Stimulated activated CD4-positive, alpha-beta T cell treated with anti-CD3 and anti-CD28 coated beads, Interleukin-12 subunit alpha, Interleukin-12 subunit beta, amount 100 ng/mL, for 48 hours (primary cell): Measurements from ENCODE around the gene TP63.

Experiments
- DNase-seq, 3 donors: peaks; one replicate each; pipeline ENCODE4 v3.0.0-alpha.2; 2020; ENCODE audit warnings: low read depth in 2 of 3, low spot score in 1 of 3

The TP63 gene

DNA sequence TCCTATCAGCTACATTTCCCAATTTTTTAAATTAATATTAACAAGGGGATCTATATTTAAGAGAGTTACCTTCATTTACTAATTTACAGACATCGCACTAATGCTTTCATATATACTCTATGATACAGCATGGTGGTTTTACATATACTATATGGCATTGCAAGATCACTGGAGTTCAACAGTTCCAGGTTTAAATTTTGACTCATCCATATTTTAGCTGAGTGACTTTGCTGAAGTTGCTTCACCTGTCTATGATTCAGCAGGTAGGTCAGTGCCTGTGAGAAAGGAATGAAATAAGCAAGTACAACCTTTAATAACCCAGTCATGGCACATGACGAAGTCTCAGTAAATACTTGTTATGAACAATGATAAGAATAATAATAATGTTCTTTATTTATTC, 278.4 kb downstream of the TP63 start:
- DNase-seq = no peak

GRCh38 chr3:189911001-189911400, 279.8 kb downstream of the TP63 start:
- DNase-seq = no peak

DNA sequence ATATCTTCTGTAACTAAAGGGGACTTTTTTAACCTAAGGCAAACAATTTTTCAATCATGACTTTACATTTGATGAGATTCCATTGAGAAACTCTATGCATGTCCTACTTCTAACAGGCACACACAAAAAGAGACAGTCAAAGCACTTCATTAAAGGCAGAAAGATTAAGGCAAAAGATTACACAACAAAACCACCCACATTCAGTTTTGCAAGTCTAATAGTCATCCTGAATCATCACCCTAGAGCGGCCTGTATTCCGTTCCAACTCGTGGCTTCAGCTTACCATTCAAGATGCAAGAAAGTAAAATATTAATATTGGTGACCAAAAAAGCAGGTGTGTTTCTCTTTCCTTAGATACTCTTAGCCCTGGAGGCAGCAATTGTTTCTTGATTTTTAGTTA, 283.6 kb downstream of the TP63 start:
- DNase-seq = peak in 1 of 3 donors; percentile 4

DNA sequence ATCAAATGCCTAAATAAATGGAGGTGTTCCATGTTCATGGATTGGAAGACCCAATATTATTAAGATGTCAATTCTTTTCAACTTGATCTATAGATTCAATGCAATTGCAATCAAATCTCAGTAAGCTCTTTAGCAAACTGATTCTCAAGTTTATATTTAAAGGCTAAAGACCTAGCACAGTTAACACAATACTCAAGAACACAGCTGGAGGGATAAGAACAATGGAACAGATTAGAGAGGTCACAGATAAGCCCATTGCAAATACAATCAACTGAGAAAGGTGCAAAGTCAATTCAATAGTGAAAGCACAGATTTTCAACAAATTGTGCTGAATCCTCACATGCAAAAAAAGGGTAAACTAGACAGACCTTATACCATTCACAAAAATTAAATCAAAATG, 290.6 kb downstream of the TP63 start:
- no peak for DNase-seq

DNA sequence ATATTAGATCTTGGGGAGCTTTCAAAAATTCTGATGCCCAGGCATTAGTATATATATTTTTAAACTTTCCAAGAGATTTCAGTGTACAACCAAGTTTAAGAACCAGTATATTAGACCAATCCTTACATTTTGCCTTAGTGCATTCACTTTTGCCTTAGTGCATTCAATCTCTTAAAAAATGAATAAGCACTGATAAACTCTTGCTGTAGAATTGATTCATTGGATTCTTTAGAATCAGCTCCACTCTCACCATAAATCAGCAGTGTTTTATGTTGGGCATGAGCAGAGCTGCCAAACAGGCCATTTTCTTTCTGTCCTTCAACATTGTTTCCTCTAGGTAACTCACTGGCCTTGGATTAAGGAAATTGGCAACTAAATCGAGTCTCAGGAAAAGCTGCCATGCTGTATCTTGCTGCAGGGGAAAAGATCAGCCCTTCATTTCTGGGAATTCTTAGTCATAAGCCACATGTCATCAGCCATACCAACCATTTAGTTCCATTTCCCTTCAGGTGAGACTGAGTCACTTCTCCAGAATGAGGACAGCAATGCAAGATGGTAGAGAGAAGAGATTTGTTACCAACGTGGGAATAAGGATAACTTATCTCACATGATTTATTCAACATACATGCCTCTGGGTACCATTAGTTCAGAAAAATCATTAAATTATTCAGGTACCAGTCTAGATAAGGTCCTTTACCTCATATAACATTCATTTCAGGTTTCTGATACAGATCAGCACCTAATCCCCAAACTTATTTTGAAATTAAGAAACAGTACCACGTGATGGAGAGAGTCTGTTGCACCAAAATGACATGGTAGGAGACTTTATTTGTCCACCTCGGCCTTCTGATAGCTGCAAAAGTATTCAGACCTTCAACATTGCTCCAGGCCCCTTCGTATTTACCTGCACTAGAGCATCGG, 297.0 kb downstream of the TP63 start:
- no peak for DNase-seq

GRCh38 chr3:189936201-189936945, 305.2 kb downstream of the TP63 start:
- no peak for DNase-seq

DNA sequence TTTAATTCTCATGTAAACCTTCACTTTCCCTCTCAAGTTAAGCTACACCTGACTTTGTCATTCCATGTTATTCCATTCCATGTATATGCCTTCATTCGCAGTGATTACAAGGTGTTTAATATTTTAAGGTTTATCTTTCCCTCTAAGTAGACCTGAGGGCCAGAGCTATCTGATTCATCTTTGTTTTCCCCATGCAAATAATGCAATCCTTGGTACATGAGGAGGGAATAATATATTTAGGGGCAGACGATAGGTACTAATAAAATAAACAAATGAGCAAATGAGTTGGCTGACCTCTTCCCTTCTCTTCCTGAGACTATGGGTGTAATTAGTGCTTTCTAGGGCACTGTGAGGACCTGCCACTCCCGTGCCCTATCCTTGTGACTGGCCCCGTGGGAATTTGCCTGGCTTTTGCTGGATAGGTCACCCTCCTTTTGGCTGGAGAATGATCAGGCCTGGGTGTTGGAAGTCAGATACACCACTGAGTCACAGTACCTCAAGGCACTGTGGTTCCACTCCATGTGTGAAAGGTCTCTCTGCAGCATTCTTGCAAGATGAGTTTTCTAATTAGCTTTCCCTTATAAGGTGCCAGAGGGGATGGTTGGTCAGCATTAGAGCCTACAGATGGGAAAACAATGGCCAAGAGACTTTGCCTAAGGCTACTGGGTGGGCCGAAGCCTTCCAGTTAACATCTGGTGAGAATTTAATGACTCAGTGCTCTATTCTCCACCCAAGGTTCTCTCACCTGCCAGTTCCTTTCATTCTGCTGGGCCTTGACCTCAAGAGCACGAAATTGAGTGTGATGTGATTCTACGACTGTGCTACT, 306.3 kb downstream of the TP63 start:
- no peak for DNase-seq

- DNase-seq = no peak
These were observed 309.9 kb downstream of the TP63 start for GRCh38 chr3:189941125-189941524.

DNA sequence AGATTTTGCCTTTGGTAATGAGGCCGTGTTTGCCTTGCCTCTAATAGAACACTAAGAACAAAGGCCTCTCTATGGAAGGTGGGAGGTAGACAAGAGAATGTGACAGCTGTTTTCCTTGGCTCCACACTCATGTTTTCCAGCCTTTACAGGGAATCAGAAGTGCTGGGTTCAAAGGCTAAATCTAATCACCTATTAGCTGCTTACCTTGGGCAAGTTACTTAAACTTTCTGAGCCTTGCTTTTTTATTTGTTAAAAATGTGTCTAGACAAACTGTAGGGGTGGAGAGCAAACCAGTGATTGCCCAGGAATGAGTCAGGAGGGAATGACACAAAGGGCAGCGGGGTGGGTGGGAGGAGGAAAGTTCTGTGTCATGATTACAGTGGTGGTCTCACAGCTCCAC, 310.5 kb downstream of the TP63 start:
- no peak for DNase-seq

- DNase-seq = no peak
These were observed 311.8 kb downstream of the TP63 start for GRCh38 chr3:189942948-189943347.

DNA sequence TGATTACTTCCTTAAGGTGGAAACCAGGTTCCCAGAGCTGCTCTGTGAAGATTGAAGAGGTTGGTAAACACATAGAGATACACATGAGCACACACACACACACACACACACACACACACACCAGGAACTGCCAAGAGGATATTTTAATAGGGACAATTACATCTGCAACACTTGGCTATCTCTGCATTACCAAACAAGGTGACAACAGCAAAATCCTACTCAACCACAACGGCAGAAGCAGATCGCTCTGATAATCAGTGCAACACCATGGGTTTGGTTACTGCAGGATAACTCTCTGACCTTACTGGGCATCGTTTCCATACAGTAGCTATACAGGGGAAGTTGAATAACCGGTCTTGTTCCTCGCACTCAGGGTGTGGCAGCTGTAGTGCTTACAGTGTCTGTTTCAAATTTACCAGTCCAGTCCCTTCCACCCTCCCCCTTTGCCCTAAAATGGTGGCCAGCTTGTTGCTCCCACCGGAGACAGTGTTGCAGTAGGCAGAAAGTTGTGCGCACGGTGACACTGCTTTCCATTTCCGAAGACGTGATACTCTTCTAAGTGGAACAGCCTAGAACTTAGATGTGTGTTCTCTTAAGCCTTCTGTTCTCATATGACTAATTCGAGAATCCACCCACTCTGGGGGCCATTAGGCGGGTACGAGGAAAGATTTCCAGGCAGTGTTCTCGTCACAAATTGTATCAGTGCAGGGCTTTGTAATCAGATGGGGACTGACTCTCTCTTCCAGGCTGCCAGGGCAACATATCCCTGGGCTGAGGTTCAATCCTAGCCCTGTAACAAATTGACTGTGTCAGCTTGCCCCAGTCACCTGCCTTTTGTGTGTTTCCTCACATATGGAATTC, 313.3 kb downstream of the TP63 start:
- peak in 1 of 3 donors; percentile 24 for DNase-seq

DNA sequence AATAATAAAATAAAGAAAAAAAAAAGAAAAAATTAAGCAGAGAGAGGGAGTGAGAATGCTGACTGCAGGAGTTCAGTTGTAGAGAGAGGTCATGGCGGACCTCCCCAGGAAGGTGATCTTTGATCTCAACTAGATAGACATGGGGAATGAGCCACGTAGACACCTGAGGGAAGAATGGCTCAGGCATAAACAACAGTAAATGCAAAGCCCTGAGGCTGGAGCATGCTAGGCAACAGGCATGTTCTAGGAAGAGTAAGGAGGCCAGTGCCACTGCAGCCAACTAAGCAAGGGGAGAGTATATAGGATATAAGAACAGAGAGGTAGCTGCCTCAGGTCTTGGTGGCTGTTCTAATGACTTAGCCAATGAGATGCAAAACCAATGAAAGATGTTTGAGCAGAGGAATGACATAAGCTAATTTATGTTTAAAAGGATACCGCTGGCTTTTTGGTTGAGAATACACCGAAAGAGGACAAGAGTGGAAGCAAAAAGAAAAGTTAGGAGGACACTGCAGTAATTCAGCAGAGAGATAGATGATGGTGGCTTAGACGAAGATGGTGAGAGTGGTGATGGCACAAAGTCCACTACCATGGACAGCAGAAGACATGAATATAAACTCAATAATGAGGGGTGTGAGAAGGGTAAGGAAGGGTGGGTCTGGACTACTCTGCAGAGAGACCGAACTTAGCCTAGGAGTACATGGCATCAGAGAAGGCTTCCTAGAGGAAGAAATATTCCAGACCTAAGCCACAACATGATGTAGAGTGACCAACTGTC, 314.9 kb downstream of the TP63 start:
- DNase-seq = no peak
